Fibroblast of peridontal ligament (primary cell): Measurements from ENCODE around the gene TSKU.
"Not testable (repeated sequence)": the region's sequence is repeated elsewhere in the genome, so short reads cannot be mapped to it uniquely, and the experiment has no call there.

Experiments used
- DNase-seq: peaks from one replicate; pipeline ENCODE4 v3.0.0-alpha.2; 2010; ENCODE audit errors: extremely low read depth

TSKU gene

GRCh38 chr11:76824980-76825725, 42.0 kb downstream of the TSKU start:
- peak; percentile 53 for DNase-seq

DNA sequence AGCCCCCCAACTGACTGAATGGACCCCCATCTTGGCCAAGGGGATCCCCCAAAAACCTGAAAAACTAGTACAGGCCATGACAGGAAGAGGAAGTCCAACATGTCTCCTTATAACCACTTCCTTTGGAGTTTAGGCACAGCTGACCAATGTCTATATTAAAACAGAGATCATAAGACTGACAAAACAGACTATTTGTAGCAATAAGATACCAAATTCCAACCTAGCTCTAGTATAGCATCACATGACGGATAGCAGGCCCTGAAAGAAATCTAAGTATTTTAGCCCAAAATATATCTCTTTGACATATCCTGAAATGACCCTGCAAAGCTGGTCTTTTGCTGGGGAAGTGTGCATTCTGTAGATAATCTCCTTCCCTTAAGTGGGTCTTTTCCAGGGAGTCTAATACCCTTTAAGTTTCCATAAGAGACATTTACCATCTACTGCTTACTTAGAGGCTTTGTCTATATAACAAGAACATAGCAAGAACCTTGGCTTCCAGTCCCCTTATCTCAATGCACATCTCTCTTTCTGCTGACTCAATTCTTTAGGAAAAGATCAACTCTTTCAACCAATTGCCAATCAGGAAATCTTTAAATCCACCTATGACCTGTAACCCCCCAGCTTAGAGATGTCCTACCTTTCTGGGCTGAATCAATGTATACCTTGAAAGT, 42.7 kb downstream of the TSKU start:
- no peak for DNase-seq

GRCh38 chr11:76826508-76826907, 43.4 kb downstream of the TSKU start:
- DNase-seq = not testable (repeated sequence)

GRCh38 chr11:76827005-76827404, 43.8 kb downstream of the TSKU start:
- not testable (repeated sequence) for DNase-seq

GRCh38 chr11:76830639-76831327, 47.6 kb downstream of the TSKU start:
- peak; percentile 89 for DNase-seq

DNA sequence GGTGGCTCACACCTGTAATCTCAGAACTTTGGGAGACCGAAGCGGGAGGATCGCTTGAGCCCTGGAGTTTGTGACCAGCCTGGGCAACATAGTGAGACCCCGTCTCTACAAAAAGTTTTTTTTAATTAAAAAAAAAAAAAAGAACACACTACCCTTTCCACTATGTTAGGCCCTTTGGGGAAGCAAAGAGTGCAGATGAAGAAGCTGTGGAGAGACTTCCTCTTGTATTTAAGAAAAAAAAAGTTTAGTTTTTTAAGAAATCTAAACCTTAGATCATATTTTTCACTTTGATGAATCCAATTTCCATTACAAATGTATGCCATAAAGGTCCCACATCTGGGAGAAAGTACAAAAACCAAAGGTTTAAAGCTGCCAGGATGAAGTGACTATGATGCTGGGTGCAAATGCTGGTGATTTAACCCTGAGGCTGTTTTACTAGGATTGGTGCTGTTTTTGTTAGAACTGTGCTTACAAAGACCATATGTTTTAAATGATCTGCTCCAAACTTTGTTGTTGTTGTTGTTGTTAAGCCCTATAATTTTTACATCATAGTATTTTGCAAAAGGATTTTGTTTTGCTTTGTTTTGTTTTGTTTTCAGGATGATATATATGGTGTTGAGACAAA, 48.6 kb downstream of the TSKU start:
- no peak for DNase-seq

- DNase-seq = no peak
These were observed 49.2 kb downstream of the TSKU start for GRCh38 chr11:76832361-76832760.

DNA sequence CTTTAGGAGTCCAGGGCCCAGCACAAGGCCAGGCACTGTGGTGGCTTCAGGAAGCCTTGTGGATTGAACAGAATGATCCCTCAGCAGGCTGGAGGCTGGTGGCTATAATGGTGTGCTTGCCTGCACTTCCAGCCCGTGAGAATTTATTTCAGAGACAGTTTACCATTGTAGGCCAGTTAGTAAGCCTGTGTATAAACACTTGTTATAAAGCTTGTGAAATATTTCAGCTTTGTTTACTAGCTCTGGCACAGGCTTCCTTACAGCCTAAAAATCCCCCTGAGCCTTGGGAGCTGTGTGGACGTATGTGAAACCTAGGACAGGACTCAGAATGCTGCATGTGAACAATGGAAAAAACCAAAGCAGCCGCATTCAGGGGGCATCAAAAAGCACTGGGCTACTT, 51.0 kb downstream of the TSKU start:
- DNase-seq = peak; percentile 49

DNA sequence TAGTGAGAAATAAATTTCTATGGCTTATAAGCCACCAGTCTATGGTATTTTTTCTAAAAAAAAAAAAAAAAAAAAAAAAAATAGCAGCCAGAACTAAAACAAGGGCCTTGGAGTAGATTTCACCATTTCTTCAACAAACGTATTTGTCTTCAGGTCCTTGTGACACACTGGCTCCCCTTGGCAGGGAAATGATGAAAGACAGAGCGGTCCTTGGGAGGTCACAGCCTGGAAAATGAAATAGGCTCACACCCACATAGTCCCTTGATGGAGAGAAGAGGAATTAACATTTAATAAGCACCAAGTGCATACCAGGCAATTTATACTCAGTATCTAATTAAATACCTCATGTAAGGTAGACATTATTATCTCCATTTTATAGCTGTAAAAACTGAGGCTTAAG, 51.9 kb downstream of the TSKU start:
- DNase-seq = no peak

- peak; percentile 97 for DNase-seq
These were observed 52.9 kb downstream of the TSKU start for GRCh38 chr11:76835928-76836612.

- DNase-seq = no peak
These were observed 53.6 kb downstream of the TSKU start for GRCh38 chr11:76836613-76837291.

DNA sequence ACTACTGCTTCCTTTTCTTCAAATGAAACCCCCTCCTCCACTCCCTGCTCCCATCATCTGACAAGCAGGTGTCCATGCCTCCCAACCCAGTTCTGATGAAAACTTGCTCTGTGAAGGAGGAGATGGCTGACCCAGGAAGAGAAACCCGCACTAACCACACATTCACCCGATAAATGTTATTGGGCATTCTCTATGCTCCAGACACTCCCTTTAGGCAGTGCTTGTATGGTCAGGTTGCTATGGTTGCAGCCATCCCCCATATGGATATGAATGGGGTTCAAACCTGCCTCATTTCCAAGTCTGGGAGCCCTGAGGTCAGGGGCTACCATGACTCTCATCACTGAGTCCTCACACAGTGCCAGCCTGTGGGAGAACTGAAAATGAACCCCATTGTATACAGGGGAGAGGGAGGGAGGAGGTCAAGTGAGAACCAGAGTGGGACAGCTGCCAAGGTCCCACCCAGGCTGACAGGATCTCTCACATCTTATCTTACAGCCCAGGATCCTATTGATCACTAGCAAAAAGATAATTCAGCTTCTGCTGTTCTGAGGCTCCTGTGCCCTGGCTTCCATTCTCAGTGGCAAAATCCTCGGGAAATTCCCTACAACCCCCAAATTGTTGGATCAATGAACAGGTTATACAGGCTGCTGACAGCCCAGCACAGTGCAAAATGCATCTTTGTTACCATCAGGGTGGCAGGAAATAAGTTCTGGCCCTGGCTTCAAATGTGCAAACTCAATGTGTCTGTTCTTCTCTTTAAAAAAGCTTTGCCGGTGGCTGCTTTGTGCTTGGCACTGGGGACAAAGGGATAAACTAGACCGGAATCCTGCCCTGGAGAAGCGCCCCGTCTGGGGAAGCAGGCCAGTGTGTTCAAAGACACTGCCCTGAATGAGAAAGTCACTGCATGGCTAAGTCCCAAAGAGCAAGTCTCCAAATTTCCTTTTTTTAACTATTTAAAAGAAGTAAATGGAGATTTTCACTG, 54.8 kb downstream of the TSKU start:
- no peak for DNase-seq

DNA sequence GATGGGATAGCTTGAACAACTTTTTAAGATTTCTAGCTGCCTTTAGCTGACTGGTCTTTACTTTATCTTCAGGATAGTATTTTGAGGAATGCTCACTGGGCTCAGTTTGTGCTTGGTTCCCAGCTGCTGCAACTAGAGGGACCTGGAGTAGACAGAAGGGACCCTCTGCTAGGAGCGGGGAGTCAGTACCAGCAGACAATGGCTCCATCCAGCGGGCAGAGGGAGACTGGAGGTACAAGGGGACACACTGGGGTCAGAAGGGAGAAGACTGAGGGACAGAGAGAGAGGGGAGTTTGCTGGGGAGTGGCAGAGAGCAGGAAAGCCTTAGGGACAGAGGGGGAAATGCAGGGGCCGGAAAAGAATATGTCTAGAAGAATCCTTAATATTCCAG, 55.5 kb downstream of the TSKU start:
- peak; percentile 17 for DNase-seq

GRCh38 chr11:76839311-76839710, 56.2 kb downstream of the TSKU start:
- DNase-seq = no peak

DNA sequence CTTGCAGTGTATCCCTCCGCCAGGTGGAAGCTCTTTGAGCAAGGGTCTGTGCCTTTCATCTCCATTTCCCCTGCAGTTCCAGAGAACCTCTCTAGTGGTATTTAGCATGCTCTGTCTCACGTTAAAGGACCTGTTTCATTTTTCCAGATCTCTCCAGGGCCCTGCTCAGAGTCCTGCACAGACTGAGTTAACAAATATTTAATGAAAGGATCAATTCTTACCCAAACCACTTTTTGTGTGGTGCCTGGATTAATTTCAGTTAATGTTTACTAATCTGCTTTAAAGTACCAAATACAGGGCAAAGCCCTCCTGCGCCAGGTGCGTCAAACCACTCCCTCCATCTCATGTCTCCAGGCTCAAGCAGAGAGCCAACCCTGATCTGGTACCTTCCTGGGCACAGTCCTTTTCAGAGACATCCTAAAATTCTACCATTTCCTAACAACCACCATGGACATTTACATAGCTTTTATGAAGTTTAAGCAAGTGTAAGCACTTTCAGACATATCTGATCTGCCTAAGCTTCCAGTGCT, 58.8 kb downstream of the TSKU start:
- no peak for DNase-seq

- no peak for DNase-seq
These were observed 60.8 kb downstream of the TSKU start for GRCh38 chr11:76843907-76844306.

DNA sequence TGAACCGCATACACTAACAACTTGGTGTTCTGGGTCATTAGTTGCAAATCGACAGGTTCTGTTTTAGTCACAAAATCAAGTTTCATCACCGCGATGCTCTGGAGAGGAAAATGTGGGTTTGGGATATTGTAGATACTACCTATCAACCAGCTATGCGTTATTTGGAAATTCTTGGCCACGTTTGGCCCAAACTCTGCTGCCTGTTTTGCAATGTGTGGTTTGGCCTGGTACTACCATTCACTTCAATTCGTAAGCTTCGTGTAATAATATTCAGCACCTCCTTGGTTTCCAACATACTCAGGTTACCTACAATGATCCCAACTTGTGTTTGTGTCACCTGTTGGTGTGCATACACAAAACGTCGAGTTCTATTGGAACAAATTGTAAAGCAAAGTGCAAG, 61.4 kb downstream of the TSKU start:
- no peak for DNase-seq

DNA sequence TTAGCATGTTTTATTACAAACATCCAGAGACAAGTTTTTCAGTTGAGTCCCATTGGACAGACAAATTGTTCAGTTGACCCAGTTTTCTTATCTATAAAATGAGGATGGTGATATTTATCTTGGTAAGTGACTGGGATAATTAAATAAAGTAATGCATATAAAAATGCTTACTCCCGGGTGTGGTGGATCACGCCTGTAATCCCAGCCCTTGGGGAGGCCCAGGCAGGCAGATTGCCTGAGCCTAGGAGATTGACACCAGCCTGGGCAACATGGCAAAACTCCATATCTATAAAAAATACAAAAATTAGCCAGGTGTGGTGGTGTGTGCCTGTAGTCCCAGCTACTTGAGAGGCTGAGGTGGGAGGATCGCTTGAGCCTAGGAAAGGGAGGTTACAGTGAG, 61.9 kb downstream of the TSKU start:
- DNase-seq = no peak

DNA sequence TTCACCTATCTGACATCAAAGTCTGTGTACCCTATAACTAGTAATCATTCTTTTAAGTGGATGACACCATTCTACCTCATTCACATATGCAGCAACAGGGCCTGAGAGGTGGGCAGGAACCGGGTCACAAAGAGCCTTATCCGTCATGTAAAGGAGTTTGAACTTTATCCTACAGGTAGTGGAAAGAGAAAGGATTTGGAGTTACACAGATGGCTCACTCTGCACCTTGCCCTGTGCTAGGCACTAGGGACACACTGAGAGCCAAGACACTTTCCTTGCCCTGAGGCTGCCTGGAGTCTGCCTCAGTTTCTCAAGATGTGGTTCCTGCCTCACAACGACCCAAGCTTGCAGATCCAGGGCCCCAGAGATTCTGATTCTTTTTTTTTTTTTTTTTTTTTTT, 63.3 kb downstream of the TSKU start:
- DNase-seq = no peak
